C4-2B (cell line): Measurements from ENCODE around the gene SNRNP40.

Experiments used
- ZFX ChIP-seq: fragments of 450-650 bp; IDR thresholded peaks from 2 replicates; pipeline ENCODE4 v1.6.1; 2017
- TF ChIP-seq, protein P1 (sequence below): fragments of 450-650 bp; conservative IDR thresholded peaks from 2 replicates; pipeline ENCODE4 v1.5.1; 2017; ENCODE audit warnings: mild to moderate bottlenecking

DNA sequence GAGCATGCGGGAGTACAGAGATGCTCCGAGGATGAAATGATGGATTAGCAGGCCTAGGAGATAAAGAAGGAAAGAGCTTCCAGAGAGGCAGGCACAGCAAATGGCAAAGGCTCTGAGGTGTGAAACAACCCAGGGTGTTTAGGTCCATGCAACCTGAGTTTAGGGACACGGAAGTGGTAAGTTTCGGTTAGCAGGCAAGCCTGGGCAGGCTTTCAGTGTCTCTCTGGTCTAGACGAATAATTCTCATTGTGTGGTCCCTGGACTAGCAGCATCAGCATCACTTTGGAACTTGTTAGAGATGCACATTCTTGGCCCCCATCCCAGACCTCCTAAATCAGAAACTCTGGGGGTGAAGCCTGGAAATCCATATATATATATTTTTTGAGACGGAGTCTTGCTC, 75.5 kb downstream of the SNRNP40 start:
- TF ChIP-seq, protein P1, sequence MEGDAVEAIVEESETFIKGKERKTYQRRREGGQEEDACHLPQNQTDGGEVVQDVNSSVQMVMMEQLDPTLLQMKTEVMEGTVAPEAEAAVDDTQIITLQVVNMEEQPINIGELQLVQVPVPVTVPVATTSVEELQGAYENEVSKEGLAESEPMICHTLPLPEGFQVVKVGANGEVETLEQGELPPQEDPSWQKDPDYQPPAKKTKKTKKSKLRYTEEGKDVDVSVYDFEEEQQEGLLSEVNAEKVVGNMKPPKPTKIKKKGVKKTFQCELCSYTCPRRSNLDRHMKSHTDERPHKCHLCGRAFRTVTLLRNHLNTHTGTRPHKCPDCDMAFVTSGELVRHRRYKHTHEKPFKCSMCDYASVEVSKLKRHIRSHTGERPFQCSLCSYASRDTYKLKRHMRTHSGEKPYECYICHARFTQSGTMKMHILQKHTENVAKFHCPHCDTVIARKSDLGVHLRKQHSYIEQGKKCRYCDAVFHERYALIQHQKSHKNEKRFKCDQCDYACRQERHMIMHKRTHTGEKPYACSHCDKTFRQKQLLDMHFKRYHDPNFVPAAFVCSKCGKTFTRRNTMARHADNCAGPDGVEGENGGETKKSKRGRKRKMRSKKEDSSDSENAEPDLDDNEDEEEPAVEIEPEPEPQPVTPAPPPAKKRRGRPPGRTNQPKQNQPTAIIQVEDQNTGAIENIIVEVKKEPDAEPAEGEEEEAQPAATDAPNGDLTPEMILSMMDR = no peak
- no peak for TF ChIP-seq ZFX
